GM19193 (cell line): ENCODE results near the gene BDNF.

Source experiments
- POLR2A ChIP-seq: IDR thresholded peaks from 4 replicates; pipeline ENCODE4 v1.6.1; 2011; ENCODE audit not compliant: insufficient read depth, insufficient read length; ENCODE audit errors: extremely low read depth

The BDNF gene

DNA sequence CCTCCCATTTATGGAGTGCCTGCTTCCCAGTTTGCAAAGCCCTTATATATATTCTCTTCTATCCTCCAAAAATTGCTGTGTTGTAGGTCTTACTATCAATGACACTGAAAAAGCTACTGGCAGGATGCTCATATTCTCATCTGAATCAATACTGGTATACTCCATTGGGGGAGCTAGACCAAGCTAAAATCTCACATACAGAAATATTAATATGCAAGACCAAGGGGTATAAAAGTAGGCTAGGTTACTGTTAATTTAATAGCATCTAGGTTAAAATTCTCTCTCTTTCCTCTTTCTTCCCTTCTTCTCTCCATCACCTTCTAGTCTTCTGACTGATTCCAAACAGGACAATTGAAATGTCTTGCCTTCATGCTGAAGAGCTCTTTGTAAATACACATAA, 17.1 kb upstream of the BDNF start:
- TF ChIP-seq POLR2A: no peak

DNA sequence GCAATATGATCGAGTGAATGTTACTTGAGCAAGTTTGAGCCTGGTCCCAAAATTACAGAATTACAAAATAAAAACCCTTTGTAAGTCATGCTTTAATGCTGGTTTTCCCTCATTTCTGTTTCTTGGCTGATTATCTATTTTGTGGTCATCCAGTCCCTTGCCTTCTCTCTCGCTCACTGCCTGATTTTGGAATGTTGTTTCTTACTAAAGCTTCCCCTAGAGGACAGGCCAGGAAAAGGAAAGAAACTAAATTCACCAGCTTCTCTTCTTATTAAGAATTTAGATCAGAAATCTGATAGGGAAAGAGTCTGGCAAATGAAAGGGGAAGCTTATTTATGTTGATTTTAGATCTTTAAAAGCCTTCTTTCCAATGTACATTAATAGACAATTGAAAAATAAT, 16.6 kb upstream of the BDNF start:
- TF ChIP-seq POLR2A: no peak

DNA sequence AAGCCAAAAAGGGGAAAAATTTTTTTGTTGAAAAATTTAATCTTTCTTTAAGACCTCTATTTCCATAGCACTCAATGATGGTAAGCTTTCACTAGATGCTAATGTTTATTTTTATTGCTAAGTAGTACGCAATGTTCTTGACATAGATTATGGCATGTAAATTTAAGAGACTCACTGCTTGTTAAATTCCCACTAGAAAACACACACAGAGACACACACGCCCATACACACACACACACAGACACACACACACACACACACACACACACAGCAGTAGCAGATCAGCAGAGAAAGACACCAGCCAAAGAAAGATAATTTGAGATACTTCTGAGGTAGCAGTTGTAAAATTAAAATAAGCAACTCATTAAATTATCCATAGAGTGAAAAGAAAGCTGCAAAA, 16.0 kb upstream of the BDNF start:
- no peak for TF ChIP-seq POLR2A

DNA sequence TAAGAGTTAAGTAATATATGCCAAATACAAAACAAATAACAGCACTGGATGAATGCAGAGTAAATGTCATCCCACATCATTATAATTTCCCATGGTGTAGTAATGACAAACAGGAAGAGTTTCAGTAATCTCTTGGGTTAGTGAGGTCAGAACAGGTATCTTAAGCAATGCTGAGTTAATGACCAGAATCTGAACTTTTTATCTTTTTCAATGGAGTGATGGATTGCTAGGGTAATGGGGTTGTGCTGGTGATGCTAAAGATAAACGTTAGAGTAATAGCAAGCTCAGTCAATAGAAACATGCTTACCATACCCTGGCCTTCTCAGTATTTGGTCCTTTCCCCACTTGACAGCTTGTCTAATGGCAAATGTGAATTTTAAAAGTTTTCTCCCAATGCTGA, 11.5 kb upstream of the BDNF start:
- TF ChIP-seq POLR2A: no peak

DNA sequence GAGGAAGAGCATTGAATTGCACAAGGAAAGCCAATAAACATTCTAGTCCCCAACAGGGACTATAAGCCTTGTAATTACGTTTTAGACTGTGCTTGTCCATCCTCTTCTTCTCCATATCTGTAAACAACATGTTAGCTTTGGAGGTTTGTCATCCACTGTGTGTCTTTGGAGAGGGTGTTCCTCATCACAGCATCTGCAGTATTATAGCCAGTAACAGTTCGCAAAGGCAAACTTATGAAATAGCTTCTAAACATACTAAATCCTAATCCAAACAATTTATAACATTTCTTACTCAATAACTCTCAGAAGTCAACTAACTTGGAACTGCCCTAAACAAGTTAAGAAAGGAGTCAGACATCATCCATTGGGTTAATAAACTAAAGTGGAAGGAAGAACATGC, 10.3 kb upstream of the BDNF start:
- no peak for TF ChIP-seq POLR2A

DNA sequence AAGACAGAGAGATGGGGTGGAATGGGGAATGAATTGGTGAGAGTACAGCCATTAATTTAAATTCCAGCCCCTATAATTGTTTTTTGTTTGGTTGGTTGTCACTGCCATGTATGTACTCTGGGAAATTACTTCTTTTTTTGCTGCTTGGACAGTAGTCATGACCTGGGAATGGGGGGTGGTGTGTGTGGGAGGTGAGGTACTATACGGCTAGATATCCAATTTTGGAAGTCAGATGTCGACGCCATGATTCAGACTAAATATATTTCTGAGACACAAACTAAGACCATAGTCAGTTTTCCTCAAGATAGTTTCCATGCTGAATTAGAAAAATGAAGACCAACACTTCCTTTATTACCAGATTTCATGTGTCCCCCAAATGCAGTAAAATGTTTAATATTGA, 7.4 kb upstream of the BDNF start:
- TF ChIP-seq POLR2A: no peak

DNA sequence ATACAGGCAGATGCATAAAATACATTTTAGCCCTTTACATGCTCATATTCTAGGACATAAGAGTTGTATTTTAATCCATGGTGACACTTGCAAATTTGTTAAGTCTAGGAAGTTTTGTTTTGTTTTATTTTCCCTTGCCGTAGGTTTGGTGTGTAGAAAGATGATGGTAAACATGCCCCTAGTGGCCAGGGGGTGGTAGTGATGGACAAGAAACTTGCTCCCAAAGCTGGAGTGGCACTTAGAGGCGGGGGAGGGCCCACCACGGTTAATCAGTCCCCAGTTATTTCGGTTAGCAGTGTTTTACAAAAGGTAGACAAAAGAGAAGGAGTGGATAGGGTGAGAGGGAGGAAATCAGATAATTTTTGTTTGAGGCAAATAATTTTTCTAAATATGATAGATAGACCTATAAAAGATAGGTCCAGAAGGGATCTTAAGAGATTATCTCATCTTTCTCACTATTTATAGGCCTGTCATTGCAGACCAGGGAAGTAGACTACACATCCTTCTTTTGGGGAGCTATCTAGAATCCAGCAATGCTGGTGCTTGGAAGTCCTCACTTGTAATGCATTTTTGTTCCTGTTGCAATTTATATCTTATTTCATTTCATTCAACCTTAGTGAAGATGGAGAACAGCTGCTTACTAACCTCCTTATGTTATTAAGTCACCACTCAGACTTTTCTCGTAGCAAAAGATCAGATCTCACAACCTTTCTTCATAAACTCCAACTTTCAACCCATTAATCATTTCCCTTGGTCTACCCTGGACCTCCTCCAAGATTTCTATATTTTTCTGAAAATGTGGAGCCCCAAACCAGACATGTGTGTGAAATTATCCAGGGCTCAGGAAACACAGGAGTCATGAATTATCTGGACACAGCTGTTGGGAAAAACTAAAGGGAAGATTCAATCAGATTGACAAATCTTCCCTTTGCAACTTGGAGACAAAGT, 5.9 kb upstream of the BDNF start:
- no peak for TF ChIP-seq POLR2A

DNA sequence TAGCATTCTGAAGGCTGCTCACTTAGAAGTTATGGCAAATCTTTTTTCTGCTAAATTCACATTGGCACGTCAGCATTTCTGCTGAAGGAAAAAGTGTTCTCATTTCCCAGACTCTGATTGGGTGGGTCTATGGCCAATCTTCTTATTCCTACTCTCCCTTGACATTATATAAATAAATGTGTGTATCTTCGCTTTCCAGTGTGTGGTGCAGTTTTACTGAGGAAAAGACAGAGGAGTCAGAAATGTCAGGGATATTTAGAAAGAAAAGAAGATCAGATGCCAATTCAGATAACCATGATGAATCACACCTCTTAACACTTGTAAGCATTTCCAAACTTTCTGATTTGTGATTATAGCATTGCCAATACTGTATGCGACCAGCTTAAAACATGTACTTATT, 3.2 kb upstream of the BDNF start:
- no peak for TF ChIP-seq POLR2A

DNA sequence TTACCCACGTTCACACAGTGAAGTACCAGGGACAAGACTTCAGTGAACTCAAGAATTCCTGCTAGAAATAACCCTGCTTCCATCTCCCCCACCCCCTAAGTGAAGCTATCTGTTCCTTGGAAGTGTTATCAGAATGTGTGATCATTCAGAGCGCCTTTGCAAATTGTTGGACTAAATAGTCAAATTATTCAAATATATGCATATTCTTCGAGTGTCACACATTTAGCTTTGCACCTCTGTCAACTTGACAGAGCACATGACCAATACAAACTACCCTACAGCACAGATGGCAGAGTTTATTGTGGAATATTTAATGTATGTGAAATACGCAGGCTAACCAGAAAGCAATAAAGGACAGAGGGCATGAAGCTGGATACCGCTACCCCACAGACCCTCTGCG, 2.6 kb upstream of the BDNF start:
- no peak for TF ChIP-seq POLR2A

DNA sequence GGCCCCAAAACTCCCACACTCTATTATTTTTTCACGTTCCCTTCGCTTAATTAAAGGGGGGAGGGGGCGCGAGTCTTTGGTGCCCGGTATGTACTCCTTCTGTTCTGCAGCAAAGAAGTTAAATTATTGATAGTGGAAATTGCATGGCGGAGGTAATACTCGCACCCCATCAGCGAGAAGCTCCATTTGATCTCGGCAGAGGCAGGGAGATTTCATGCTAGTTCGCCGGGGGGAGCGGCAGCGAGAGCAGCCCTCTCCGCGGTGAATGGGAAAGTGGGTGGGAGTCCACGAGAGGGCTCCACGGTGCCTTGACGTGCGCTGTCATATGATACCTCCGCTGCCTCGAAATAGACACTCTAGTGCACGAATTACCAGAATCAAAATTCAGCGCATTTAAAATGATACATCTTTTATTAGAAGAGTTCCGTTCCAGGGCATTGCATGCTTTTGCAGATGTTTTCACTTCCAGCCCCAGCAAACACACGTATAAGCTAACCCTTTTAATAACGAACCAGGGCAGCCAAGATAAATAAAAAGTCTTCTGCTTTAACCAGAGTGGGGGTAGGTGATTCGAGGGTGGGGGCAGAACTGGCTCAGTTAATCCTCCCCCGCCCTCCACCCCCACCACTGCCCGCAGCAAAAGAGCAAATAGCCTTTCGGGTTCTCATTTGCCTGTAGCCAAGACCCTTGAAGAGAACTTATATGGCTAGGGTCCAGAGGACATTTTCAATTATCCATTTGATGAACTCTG, 1.3 kb upstream of the BDNF start:
- no peak for TF ChIP-seq POLR2A

DNA sequence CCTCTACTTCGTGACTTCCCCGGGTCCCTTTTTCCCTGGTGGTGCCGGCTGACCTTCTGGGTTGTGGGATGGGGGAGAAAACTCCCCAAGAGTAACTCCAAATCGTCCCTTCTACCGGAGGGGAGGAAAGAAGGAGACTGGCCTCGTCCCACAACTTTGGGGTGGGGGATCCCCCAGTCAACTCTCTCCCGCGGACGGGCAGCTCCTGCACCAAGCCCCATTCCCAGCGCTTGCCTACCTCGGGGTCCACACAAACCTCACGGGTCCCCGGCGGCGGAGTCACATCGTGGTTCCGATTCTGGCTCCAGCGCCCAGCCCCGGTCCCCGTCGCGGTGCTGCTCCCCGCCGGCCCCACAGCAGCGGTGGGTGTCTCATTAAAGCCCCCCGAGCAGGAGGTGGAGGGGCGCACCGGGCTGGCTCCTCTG, 317 bp downstream of the BDNF start:
- TF ChIP-seq POLR2A: no peak

DNA sequence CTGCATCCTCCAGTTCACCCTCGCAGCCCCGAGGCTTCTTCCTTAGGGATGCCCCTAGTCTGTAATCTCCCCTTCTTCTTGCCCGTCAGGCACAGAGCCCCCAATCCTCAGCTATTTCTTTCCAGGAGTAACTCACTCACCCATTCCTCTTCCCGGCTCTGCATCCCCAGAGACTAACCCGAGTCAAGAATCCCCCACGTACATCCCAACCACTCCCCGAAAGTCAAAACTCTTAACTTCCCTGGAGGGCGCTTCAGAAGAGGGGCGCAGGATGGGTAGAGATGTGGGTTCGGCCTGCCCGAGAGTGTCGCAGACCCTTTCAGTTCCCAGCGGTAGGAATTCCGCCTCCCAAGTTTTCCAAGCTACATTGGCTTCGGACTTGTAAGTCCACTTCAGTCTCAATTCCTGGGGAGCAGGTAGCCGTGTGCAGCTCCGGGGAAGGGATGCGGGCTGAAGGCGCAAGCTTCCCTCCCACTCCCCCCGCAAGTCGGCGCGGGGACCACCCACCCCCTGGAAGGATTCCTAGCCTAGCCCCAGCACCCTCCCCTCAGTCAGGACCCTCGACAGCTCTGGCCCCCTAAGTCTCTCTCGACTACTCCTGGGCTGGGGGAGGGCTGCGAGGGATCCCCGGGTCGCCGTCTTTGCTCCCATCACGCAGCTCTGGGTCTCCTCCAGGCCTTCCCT, 871 bp downstream of the BDNF start:
- no peak for TF ChIP-seq POLR2A

DNA sequence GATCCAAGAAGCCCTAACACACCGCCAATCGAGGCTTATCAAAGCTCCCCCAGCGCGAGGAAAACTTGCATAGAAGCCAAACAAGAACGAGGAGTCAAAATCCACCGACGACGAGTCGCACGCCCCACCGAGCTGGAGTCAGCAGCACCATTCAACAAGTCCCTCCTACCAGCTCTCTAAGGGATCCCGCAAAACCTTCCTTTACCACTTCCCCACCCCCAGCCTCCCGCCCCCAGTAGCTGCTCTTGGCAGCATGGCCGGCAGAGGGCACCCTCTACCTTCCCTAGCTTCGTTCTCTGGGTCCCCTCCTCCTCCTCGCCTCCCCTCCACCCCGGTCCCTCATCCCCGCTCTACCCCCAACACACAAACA, 1.4 kb downstream of the BDNF start:
- TF ChIP-seq POLR2A: no peak

DNA sequence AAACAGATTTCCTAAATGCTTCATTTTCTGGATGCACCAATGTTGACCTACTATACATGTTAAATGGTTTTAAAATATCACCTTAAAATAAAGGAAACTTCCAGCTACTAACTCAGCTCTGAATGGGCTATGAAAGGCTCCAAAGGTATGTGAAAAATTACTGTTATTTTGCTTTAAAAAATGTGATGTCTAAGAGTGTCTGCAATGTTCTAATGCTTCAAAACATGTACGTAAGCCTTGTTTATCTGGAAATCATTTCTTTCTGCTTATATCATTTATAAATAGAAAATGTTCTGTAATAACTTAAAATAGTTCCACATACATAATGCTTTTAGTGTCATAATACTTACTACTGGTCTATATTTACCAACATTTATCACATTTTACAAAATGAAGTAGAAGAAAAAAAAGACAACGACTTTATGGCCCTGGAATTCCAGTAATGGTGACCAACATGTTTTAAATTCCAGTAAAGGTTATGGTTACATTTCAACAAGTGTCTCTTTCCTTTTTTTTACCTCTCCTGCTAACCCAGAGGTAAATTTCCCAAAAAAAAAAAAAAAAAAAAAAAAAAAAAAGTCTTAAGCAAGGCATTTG, 2.5 kb downstream of the BDNF start:
- TF ChIP-seq POLR2A: no peak

DNA sequence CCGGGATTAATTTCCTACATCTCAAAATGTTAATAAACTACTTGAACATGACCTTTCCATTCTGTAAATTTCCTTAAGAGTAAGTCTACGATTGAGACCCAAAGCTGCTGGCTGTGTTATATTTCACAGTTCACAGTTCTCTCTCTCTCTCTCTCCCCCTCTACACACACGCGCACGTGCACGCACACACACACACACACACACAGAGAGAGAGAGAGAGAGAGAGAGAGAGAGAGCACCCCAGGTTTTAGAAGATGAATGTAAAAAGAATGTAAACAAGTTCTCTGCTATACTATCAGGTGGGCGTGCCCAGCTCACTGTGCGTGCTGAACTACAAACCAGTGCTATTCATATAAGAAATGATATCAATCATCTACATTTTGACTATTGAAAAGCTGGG, 3.3 kb downstream of the BDNF start:
- TF ChIP-seq POLR2A: no peak

DNA sequence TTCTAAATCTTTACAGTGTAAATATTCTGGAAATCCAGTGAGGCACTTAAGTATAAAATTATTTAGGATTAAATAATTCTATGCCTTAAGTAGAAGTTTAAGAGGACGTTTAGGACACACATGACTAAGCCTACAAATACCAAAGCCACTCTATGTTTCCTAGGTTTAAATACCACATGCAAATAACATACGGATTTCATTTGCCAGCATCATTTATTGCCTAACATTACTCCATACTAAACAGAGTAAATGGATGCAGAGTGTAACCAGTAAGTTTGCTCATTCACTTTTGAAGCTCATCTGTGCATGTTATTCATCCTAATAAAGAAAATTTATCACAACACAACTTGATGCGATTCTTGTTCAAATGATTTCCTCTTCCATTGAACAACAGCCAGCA, 4.1 kb downstream of the BDNF start:
- TF ChIP-seq POLR2A: no peak

DNA sequence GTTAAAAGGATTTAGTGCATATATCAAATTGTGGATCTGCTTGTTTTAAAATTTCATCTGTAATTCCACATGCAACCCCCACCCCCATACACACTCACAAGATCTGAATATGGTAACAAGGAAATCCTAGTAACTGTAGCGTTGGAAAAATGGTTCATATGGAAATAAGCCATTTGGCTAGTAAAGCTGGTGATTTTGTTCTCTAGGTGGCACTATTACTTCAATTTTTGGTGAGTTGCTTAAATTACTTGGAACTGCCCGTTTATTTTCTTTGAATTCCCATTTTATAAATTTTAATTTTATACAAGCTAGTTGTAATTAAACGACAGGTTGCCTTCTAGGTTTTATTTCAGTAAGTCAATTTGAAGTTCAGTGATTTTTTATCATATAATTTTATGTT, 5.3 kb downstream of the BDNF start:
- no peak for TF ChIP-seq POLR2A
